A673 (cell line): ENCODE data around the gene SNX8. TPM values are rescaled to one million over a fixed set of nuclear protein-coding genes. Genes with fewer than 3 reads are reported as not detected.

Source experiments
- BruUV-seq: library from RNA; stranded (reverse); fragments of 400-500 nt; replicated peaks from 2 replicates; lab custom pipeline; 2021; lab: Mats Ljungman, UMichigan
- CTCF ChIA-PET: fragments of 300-600 bp; sonication (Branson Sonifier 250); formaldehyde crosslinking; loops from one replicate; lab custom pipeline; 2022; ENCODE audit warnings: antibody characterized with exemption; lab: Charles Lee
- POLR2A ChIA-PET: fragments of 300-600 bp; sonication (Branson Sonifier 250); formaldehyde crosslinking; loops from one replicate; lab custom pipeline; 2022; ENCODE audit warnings: antibody characterized with exemption; ENCODE audit not compliant: low non-redundant PET; lab: Charles Lee
- DNase-seq: peaks from one replicate; pipeline ENCODE4 v3.0.0-alpha.2; 2015; ENCODE audit warnings: low spot score
- H3K27ac ChIP-seq: fragments of 200-600 bp; sonication (generic); 2 replicates; pipeline ENCODE4 v1.5.1; 2016; ENCODE audit warnings: mixed run types, low read depth, mild to moderate bottlenecking, mixed read lengths, antibody characterized with exemption, low read length; ENCODE audit not compliant: poor library complexity, severe bottlenecking
- H3K27me3 ChIP-seq: fragments of 200-600 bp; sonication (generic); replicated peaks from 2 replicates; pipeline ENCODE4 v1.6.1; 2017; ENCODE audit warnings: mixed run types, low read depth, mild to moderate bottlenecking, mixed read lengths, antibody characterized with exemption, low read length; ENCODE audit not compliant: insufficient read depth, poor library complexity
- H3K36me3 ChIP-seq: fragments of 200-600 bp; sonication (generic); 2 replicates; pipeline ENCODE4 v1.6.1; 2016; ENCODE audit warnings: mixed run types, mild to moderate bottlenecking, mixed read lengths, antibody characterized with exemption, low read length; ENCODE audit not compliant: insufficient read depth, poor library complexity, severe bottlenecking
- H3K4me1 ChIP-seq: fragments of 200-600 bp; sonication (generic); 2 replicates; pipeline ENCODE4 v1.6.1; 2017; ENCODE audit warnings: mixed run types, mild to moderate bottlenecking, mixed read lengths, antibody characterized with exemption, low read length; ENCODE audit not compliant: insufficient read depth, poor library complexity, severe bottlenecking
- H3K4me3 ChIP-seq: fragments of 200-600 bp; sonication (generic); 2 replicates; pipeline ENCODE4 v1.5.1; 2016; ENCODE audit warnings: low read depth, mixed run types, mild to moderate bottlenecking, mixed read lengths, low read length; ENCODE audit not compliant: poor library complexity, severe bottlenecking
- H3K9me3 ChIP-seq: fragments of 200-600 bp; sonication (generic); 2 replicates; pipeline ENCODE4 v1.6.1; 2016; ENCODE audit warnings: mixed run types, low read depth, mild to moderate bottlenecking, mixed read lengths, antibody characterized with exemption, low read length; ENCODE audit not compliant: poor library complexity, severe bottlenecking
- CTCF ChIP-seq: fragments of 300-800, 200-600 bp; sonication (generic); conservative IDR thresholded peaks from 2 replicates; pipeline ENCODE4 v1.5.1; 2017; ENCODE audit warnings: low read depth, mild to moderate bottlenecking, antibody characterized with exemption, low read length, moderate library complexity, mixed read lengths
- EZH2 ChIP-seq: fragments of 200-600 bp; sonication (generic); IDR thresholded peaks from 2 replicates; pipeline ENCODE4 v1.6.1; 2017; ENCODE audit warnings: borderline replicate concordance, low read depth, mild to moderate bottlenecking, mixed read lengths, antibody characterized with exemption, low read length; ENCODE audit not compliant: poor library complexity, severe bottlenecking
- intact Hi-C: fragments of 100-400 bp; cut with micrococcal nuclease; formaldehyde crosslinking; loops from one replicate; pipeline ENCODE4 v1.10.0; 2022; ENCODE audit not compliant: unreplicated experiment
- total RNA-seq: library from RNA; stranded (reverse); gene quantifications from 2 replicates; pipeline ENCODE4 v1.2.3, GENCODE V29; 2021

SNX8 gene
- total RNA-seq, 1 experiment from 2014 or later: 42.9 TPM

- intact Hi-C loops: no loop called here
- H3K9me3 ChIP-seq: no peaks in the 10 kb centered on the region
- no peak for DNase-seq
- no peak overlapping the region for H3K27ac ChIP-seq
- TF ChIP-seq CTCF (no peak), EZH2 (no peak)
- H3K36me3 ChIP-seq: no peaks in the 10 kb centered on the region
- no peaks in the 10 kb centered on the region for H3K27me3 ChIP-seq
- ChIA-PET POLR2A (interaction anchor here (0.6 kb wide), 1 partner anchor 150 kb away, joined by 3 read pairs; no protein-coding TSS in a partner anchor), CTCF (no interaction called here)
- H3K4me3 ChIP-seq: no peak overlapping the region
- H3K4me1 ChIP-seq: no peaks in the 10 kb centered on the region
- BruUV-seq: no TSS peak
Observed at GRCh38 chr7:2261611-2262010, 52.6 kb downstream of the SNX8 start.

- DNase-seq: peak; percentile 28
- no TSS peak for BruUV-seq
- H3K4me3 ChIP-seq: no peak overlapping the region
- intact Hi-C loops: no loop called here
- H3K27me3 ChIP-seq: no peaks in the 10 kb centered on the region
- H3K4me1 ChIP-seq: no peaks in the 10 kb centered on the region
- H3K36me3 ChIP-seq: no peaks in the 10 kb centered on the region
- POLR2A ChIA-PET: no interaction called here
- H3K9me3 ChIP-seq: no peaks in the 10 kb centered on the region
- no peak overlapping the region for H3K27ac ChIP-seq
- CTCF ChIA-PET: no interaction called here
- no peak for TF ChIP-seq CTCF
- no peak for TF ChIP-seq EZH2
Observed at GRCh38 chr7:2260820-2261219, 53.4 kb downstream of the SNX8 start.

- H3K9me3 ChIP-seq: no peaks in the 10 kb centered on the region
- BruUV-seq: no TSS peak
- H3K4me1 ChIP-seq: no peaks in the 10 kb centered on the region
- H3K4me3 ChIP-seq: no peak overlapping the region
- no peak for DNase-seq
- H3K36me3 ChIP-seq: no peaks in the 10 kb centered on the region
- no peaks in the 10 kb centered on the region for H3K27me3 ChIP-seq
- no peak overlapping the region for H3K27ac ChIP-seq
- POLR2A ChIA-PET: no interaction called here
- CTCF ChIA-PET: no interaction called here
- intact Hi-C loops: no loop called here
- no peak for TF ChIP-seq EZH2
- no peak for TF ChIP-seq CTCF
Observed at GRCh38 chr7:2259480-2259879, 54.8 kb downstream of the SNX8 start.
